HL-60 (cell line): ENCODE data around the gene OR7A17.

ENCODE experiments used
- DNase-seq, 2 experiments: peaks; one replicate each; pipeline ENCODE4 v3.0.0-alpha.2; 2010 to 2020; ENCODE audit warnings: low read depth in 1 of 2, low spot score in 1 of 2
- H3K27ac ChIP-seq: fragments of 250-450 bp; sonication (Bioruptor Pico); replicated peaks from 2 replicates; pipeline ENCODE4 v1.5.1; 2020; ENCODE audit warnings: mild to moderate bottlenecking, moderate library complexity
- H3K27me3 ChIP-seq: fragments of 250-450 bp; sonication (Bioruptor Pico); 2 replicates; pipeline ENCODE4 v1.5.1; 2021; ENCODE audit warnings: mild to moderate bottlenecking, moderate library complexity; ENCODE audit not compliant: insufficient read depth, poor library complexity, severe bottlenecking
- H3K4me3 ChIP-seq: replicated peaks from 2 replicates; pipeline ENCODE4 v1.5.1; 2011; ENCODE audit warnings: mild to moderate bottlenecking, control low read depth, low read length; ENCODE audit not compliant: insufficient read depth
- CTCF ChIP-seq: IDR thresholded peaks from one replicate; pipeline ENCODE4 v1.5.1; 2011; ENCODE audit warnings: low read length, control low read depth, inconsistent platforms; ENCODE audit not compliant: insufficient read depth
- GABPA ChIP-seq: IDR thresholded peaks from 2 replicates; pipeline ENCODE4 v1.6.1; 2012; ENCODE audit warnings: low read depth
- POLR2AphosphoS5 ChIP-seq: IDR thresholded peaks from 2 replicates; pipeline ENCODE4 v1.6.1; 2012; ENCODE audit warnings: low read depth
- REST ChIP-seq: IDR thresholded peaks from 2 replicates; pipeline ENCODE4 v1.6.1; 2012; ENCODE audit warnings: low read depth; ENCODE audit not compliant: insufficient replicate concordance
- SPI1 ChIP-seq: IDR thresholded peaks from 2 replicates; pipeline ENCODE4 v1.6.1; 2012; ENCODE audit warnings: low read depth, mild to moderate bottlenecking, borderline replicate concordance
- long read RNA-seq: library from polyadenylated mRNA; unstranded; transcript quantifications from one replicate; pipeline ENCODE4 v2.0.0, GENCODE V29; 2020

OR7A17 gene
- long read RNA-seq = 0 reads

- no peak for TF ChIP-seq SPI1
- no peak for TF ChIP-seq REST
- TF ChIP-seq CTCF = no peak
- no peak for TF ChIP-seq GABPA
- TF ChIP-seq POLR2AphosphoS5 = no peak
- H3K27ac ChIP-seq = no peak within 1 kb of the TSS
- no peak for DNase-seq
- H3K27me3 ChIP-seq = no peaks in the 10 kb centered on the region
- H3K4me3 ChIP-seq = no peak within 1 kb of the TSS
Measured at GRCh38 chr19:14886032-14886431, at the start of gene OR7A17. TSS of gene OR7A17 (minus strand) at chr19:14886132. CDS start at chr19:14881355, 4,777 bp downstream.

GRCh38 chr19:14933506-14933905 lies 47.6 kb upstream of the OR7A17 start:
- H3K4me3 ChIP-seq = no peak overlapping the region
- no peak for TF ChIP-seq SPI1
- TF ChIP-seq POLR2AphosphoS5 = no peak
- no peak for TF ChIP-seq REST
- TF ChIP-seq GABPA = no peak
- TF ChIP-seq CTCF = no peak
- H3K27me3 ChIP-seq = peaks cover 2% of the 10 kb centered on the region
- H3K27ac ChIP-seq = no peak overlapping the region
- no peak for DNase-seq

GRCh38 chr19:14916848-14917247 lies 30.9 kb upstream of the OR7A17 start:
- no peaks in the 10 kb centered on the region for H3K27me3 ChIP-seq
- TF ChIP-seq CTCF (no peak), SPI1 (no peak), POLR2AphosphoS5 (no peak), GABPA (no peak), REST (no peak)

More at GRCh38 chr19:14916848-14917247, 30.9 kb upstream of the OR7A17 start:
- Histone ChIP-seq H3K4me3 (no peak overlapping the region), H3K27ac (no peak overlapping the region)
- no peak for DNase-seq
